ENCODE measurements around the gene DACT2. TPM values are rescaled to one million over a fixed set of nuclear protein-coding genes. Genes with fewer than 3 reads are reported as not detected.
A peak's percentile ranks its signal among the peaks of the same experiment; 100 is the strongest.
"Not testable (repeated sequence)": the region's sequence is repeated elsewhere in the genome, so short reads cannot be mapped to it uniquely, and the experiment has no call there.

Gene DACT2
- total RNA-seq, 1 donor from 2014 or later = 2.5 TPM

- intact Hi-C loops (cut with DNase I) = no loop called here
- no peak overlapping the region for H3K27ac ChIP-seq
- DNase-seq = peak; percentile 22
Observed at GRCh38 chr6:168361766-168362165, 42.2 kb upstream of the DACT2 start.

GRCh38 chr6:168359794-168360193, 40.2 kb upstream of the DACT2 start:
- Histone ChIP-seq H3K9me3 (no peaks in the 10 kb centered on the region), H3K27ac (no peak overlapping the region), H3K27me3 (no peaks in the 10 kb centered on the region), H3K4me1 (no peaks in the 10 kb centered on the region), H3K4me3 (no peak overlapping the region), H3K36me3 (no peaks in the 10 kb centered on the region)
- intact Hi-C loops (cut with DNase I) = no loop called here
- DNase-seq (peak; percentile 13), ATAC-seq (no peak)
- no peak for TF ChIP-seq CTCF (IDR thresholded peaks at IDR 0.05)

More at GRCh38 chr6:168361766-168362165, 42.2 kb upstream of the DACT2 start:
- Histone ChIP-seq H3K4me3 (no peak overlapping the region), H3K9me3 (no peaks in the 10 kb centered on the region), H3K27me3 (no peaks in the 10 kb centered on the region), H3K4me1 (no peaks in the 10 kb centered on the region), H3K36me3 (no peaks in the 10 kb centered on the region)
- no peak for TF ChIP-seq CTCF (IDR thresholded peaks at IDR 0.05)
- ATAC-seq = no peak

GRCh38 chr6:168358842-168359420, 39.4 kb upstream of the DACT2 start:
- H3K9me3 ChIP-seq = no peaks in the 10 kb centered on the region
- TF ChIP-seq CTCF (IDR thresholded peaks at IDR 0.05) = no peak
- ATAC-seq (no peak), DNase-seq (no peak)
- no peaks in the 10 kb centered on the region for H3K4me1 ChIP-seq
- intact Hi-C loops (cut with DNase I) = no loop called here
- no peak overlapping the region for H3K27ac ChIP-seq
- no peaks in the 10 kb centered on the region for H3K36me3 ChIP-seq
- H3K27me3 ChIP-seq = no peaks in the 10 kb centered on the region
- no peak overlapping the region for H3K4me3 ChIP-seq

- intact Hi-C loops (cut with DNase I); DNase-seq; H3K36me3 ChIP-seq; H3K27me3 ChIP-seq; H3K27ac ChIP-seq; H3K4me3 ChIP-seq; H3K4me1 ChIP-seq; ATAC-seq; H3K9me3 ChIP-seq: not testable (repeated sequence)
Observed at GRCh38 chr6:168356872-168357271, 37.3 kb upstream of the DACT2 start.

- Histone ChIP-seq H3K27me3 (no peaks in the 10 kb centered on the region), H3K4me1 (no peaks in the 10 kb centered on the region), H3K4me3 (no peak overlapping the region), H3K36me3 (no peaks in the 10 kb centered on the region), H3K27ac (no peak overlapping the region), H3K9me3 (no peaks in the 10 kb centered on the region)
- peak; percentile 98 for ATAC-seq
- peak; percentile 72 for TF ChIP-seq CTCF (IDR thresholded peaks at IDR 0.05)
- peak; percentile 82 for DNase-seq
- intact Hi-C loops (cut with DNase I) = no loop called here
Observed at GRCh38 chr6:168355716-168356522, 36.3 kb upstream of the DACT2 start.

- H3K27me3 ChIP-seq = no peaks in the 10 kb centered on the region
- ATAC-seq (no peak), DNase-seq (no peak)
- TF ChIP-seq CTCF (IDR thresholded peaks at IDR 0.05) = no peak
- no peaks in the 10 kb centered on the region for H3K4me1 ChIP-seq
- intact Hi-C loops (cut with DNase I) = no loop called here
- H3K36me3 ChIP-seq = no peaks in the 10 kb centered on the region
- H3K9me3 ChIP-seq = no peaks in the 10 kb centered on the region
- no peak overlapping the region for H3K4me3 ChIP-seq
- H3K27ac ChIP-seq = no peak overlapping the region
Observed at GRCh38 chr6:168354338-168354737, 34.8 kb upstream of the DACT2 start.

Measured in upper lobe of right lung (tissue), 1 donor.